Measurements from ENCODE around the gene ABR.
"Not testable (repeated sequence)": the region's sequence is repeated elsewhere in the genome, so short reads cannot be mapped to it uniquely, and the experiment has no call there.

The ABR gene

DNA sequence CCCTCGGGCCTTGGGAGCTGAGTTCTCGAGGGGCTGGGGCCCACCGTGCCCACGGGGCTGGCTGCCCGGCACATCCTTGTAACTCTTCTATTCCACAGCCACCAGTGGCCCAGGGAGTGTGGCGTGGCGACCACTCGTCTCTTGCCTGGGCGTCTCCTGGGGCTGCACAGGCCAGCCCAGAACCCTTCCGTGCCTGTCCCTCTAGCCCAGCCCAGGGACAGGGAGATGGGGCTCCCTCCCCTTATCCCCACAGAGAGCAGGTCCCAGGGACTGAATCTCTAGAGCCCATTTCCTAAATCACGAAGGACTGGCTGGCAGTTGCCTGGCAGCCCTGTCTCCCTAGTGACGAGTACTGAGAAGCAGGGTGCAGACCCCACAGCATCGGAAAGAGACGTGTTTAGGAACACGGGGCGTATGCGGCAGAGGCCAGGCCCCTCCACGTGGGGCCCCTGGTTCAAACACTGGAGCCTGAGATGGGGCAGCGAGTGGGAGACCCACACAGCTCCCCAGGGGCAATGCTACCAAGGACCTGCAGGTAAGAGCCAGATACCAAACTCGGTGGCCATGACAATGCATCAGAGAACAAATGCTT, 131.8 kb downstream of the ABR start:
- DNase-seq (ENCODE audit: low read depth), result no peak

DNA sequence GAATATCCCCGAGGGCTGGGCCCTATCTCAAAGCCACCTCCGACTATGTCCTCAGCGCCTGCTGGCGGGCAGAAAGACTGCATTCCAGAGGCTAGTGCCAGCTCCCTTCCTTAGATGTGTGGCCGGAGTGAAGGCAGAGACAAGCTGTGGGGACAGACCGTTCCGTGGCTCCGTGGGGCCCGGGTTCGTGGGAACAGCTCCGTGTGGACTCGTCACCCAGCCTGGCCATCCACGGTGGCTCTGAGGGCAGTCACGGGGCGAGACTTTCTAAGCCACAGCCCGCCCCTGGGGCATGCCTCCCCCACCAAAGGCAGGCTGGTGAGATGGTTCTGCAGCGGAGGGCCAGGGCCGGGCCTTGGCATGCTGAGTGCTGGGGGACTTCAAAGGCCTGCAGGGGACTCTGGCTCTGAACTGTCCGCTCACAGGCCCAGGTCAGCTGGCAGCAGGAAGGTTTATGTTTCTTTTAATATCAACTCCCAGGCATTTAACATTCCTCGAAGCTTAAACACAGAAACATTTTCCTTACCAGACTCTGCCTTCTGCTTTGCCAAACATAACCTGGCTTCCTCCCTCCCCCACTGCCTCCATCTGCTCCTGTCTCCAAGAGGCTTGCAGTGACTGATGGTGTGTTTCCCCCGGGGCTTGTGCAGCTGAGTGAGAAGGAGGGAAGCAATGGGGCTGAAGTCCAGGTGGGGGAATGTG, 132.5 kb downstream of the ABR start:
- DNase-seq (ENCODE audit: low read depth), result no peak

DNA sequence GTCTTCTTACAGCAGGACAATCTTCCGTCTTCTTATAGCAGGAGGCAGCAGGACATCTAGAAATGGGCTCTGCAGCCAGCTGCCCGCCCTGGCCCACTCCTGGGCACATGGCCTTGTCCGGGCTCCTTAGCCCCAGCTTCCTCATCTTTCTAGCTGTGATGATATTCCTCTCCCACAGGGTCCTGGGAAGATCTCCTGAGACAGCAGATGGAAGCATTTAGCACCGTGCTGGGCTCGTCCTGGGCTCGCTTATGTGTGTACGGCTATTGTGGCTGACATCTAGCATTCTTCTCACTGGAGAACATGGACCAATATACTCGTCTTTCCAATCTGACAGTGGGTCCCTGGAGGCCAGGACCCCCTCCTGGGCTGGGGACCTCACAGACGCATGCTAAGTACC, 134.3 kb downstream of the ABR start:
- DNase-seq (ENCODE audit: low read depth), result no peak

DNA sequence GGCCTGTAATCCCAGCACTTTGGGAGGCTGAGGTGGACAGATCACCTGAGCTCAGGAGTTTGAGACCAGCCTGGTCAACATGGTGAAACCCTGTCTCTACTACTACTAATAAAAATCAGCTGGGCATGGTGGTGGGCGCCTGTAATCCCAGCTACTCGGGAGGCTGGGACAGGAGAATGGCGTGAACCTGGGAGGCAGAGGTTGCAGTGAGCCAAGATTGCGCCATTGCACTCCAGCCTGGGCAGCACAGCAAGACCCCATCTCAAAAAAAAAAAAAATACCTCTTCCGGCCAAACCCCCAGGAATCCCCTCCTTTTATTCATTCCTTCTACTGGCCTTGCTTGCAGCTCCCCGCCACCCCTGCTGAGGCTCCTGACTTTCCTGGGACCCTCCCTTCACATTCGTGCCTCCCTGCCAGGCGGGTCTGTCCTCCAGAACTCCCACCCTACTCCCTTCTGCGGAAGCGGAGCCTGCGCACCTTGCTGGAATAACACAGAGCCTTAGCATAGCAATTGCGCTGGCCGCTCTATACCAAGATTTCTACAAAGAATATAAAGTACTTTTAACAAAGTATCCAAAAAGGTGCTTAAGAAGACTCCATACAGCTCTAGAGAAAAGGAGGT, 135.3 kb downstream of the ABR start:
- DNase-seq (ENCODE audit: low read depth), result not testable (repeated sequence)

DNA sequence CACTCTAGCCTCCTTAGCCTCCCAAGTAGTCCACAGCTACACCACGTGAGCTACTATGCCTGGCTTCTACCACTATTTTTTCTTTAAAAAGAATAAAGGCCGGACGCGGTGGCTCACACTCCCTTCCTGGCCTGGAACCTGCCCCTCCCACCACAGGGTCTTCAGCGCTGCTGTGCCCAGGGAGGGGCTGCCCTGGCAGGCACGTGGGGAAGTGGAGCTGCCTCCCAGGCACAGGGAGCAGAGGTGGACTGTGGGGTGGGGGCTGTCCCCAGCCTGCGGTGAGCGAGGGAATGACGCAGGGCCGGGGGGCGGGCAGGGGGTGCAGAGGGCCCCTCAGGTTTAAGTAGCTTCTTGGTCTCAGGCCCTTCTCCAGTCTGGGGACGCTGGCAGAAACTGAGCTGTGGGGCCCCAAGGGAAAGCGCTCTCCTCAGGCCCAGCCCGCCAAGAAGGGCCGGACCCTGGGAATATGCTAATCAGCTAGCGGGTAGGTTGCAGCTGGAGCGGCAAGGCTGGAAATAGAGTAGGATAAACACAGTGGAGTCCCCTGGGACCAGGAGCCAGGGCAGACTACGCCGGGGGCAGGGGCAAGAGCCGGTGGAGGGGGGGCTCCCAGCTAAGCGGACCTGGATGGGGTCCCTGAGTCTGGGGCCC, 136.1 kb downstream of the ABR start:
- no peak for DNase-seq (ENCODE audit: low read depth)

DNA sequence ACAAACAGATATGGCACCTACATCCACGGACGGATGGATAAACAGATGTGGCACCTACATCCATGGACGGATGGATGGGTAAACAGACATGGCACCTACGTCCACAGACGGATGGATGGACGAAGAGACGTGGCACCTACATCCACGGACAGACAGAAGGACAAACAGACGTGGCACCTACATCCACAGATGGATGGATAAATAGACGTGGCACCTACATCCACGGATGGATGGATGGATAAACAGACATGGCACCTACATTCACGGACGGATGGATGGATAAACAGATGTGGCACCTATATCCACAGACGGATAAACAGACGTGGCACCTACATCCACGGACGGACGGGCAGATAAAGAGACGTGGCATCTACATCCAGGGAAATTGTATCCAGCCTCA, 137.3 kb downstream of the ABR start:
- DNase-seq (ENCODE audit: low read depth), result no peak

DNA sequence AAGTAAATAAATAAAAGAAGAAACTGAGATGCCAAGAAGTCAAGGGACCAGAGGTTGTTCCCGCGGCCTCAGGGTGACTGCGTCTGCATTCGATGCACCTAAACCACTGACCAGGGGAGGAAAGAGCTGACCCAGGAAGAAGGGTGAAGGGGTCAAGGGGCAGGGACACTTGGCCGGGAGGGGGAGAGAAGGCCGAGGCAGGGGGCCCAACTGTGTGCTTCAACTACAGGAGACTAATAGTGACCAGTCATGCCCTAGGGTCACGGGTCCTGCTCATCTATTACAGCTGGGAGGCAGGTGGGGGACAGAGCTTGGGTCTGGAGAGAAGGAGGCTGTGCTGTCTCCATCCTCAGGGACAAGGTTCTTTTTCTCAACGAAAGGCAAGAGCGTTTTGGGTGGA, 138.0 kb downstream of the ABR start:
- DNase-seq (ENCODE audit: low read depth), result no peak

DNA sequence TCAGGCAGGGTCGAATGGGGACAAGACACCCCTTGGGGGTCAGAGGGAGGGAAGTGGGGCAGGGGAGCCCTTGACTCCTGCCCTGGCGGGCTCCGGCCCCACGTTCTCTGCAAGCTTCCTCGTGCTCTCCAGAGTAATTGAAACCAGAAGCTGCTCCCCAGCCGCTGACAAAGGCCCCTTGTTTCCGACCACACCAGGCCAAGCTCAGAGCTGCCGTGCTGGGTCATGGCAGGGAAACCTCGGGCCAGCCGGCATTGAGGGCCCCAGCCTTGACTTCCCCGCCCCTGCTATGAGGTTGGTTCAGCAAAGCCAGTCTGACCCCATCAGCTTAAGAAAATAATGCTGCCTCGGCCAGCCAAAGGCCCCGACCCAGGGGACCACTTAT, 139.6 kb downstream of the ABR start:
- no peak for DNase-seq (ENCODE audit: low read depth)

DNA sequence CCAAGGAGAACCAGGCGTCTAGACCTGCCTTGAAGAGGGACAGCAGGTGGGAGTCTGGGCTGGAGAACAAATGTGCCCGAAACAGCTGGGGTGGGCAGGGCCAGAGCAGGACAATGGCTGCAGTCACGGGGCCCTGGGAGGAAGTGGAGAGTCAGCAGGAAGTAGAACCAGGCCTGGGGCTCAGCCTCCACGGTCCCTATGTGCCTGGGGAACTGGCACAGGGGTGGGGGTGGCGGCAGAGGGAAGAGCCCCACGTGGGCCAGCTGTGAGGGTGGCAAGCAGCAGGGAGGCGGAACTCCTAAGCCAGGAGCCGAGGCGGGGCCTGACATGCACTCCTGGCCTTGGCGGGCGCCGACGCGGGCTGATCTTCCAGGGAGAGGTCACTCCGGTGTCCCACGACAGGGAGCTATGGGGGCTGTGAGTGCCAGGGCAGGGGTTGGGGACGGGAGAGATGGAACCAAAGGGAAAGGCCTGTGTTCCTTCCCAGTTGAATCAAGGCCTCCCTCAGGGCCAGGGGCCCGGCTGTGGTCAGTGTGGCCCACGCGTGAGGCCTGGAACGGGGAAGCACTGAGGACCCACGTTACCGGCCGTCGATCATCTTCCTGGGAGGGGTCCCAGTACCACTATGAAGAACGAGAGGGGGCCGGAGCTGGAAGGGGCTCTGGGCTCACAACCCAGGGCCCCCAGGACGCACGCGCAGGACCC, 140.1 kb downstream of the ABR start:
- no peak for DNase-seq (ENCODE audit: low read depth)

DNA sequence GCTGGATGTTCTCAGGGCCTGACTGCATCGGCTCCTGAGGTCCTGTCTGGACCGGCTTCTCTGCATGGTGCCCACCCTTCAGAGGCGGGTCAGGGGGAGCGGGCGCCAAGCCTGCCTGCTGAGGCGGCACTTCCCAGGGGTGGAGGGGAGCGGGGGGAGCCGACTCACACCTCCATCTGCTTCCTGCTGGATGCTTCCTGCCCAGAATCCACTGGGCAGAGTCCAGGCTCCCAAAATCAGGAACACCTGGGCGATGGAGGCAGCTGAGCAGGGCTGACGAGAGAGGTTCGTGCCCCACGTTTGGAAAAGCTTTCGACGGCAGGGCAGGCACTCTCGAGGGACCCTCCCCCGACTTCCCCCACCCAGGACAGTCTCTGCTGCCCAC, 140.7 kb downstream of the ABR start:
- DNase-seq (ENCODE audit: low read depth), result no peak

DNA sequence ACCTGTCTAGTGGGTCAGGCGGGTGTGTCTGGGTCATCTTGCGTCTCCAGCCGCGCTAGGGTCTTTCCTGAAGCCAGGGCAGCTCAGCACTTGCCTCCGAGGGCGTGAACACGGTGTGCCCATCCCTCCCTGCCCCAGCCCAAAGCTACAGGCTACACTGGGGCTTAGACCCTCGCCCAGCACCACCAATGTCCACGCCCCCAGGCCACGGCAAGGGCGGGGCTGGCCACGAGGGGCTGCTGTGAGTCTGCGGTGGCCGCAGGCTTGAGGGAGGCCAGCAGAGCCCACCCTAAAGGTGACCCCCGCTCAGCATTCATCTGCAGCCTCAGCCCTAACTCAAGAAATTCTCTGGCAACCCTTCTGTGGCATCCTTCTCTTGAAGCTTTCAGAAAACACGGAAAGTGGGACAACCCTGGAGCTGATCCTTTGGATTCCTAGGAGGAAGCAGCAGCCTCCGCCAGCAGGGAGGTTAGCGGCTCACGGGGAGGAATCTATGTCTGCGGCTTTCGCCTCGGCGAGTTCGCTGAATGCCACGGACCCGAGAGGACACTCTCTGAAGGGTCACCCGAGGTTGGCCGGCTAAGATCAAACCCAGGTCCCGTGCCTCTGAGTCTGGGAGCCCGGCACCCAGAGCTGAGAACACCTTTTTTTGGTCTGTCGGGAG, 141.2 kb downstream of the ABR start:
- DNase-seq (ENCODE audit: low read depth), result no peak

DNA sequence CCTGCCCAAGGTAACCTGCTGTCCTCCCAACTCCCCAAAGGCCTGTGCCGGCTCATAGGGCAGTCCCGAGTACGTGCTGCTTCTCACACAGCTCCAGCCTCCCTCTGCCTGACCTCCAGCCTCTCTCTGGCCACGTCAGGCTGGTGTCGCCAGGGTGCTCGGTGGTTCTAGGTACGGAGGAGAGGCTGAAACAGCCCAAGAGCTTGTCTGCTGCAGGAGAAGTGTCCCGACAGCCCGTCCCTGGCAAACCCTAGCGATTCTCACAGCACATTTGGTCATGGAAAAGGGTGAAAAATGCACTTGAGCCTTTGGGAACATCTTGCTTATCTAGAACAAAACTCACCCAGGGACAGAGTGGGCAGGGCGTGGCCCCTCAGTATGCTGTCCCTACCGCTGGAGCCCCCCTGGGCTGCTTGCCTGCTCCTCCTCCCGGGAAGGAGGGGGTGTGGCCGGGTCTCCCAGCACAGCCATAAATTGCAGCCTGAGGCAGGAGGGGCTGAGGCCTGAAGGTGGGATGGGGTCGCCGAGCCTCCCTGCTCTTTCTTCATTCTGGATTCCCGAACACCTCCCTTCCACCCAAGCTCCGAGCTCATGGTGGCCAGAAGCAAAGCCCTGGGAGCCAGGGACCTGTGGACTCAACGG, 142.4 kb downstream of the ABR start:
- no peak for DNase-seq (ENCODE audit: low read depth)

DNA sequence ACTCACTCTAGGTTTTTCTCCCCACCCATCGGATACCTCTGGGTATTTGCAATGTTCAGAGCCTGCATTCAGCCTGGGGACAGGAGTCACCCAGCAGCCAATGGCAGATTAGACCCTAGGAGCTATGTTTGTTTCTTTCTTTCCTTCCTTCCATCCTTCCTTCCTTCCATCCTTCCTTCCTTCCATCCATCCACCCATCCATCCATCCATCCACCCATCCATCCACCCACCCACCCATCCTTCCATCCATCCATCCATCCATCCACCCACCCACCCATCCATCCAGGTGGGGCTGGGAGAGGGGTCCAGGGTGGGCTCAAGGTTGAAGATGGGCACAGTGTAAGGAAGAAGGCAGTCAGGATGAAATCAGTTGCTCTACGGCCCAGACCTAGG, 142.9 kb downstream of the ABR start:
- no peak for DNase-seq (ENCODE audit: low read depth)

DNA sequence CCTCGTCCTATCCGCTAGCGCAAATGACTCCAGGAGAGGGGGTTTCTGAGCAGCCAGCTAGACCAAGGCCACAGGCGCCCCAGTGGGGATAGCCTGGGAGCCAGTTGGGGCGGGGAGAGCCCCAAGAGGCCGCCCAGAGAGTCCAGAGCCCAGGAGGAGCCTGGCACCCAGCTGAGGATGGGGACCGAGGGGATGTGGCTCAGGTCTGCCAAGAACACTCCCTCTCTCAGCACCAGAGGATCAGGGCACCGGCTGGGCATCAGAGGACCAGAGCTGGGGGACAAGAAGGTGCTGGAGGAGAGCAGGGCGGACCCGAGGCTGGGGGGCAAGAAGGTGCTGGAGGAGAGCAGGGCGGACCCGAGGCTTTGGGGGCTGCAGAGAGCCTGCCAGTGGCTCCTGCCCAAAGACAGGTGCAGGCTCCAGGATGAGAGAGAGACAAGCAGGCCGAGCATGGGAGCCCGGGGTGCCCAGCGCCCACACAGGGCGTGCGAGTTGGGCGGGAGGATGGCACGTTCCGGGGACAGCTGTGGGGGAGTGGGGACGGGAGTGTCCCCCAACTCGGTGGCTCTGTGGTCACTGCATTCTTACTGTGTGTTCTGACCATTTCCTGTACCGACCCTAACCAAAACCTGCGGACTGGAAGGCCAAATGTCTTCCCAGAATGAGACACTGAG, 143.5 kb downstream of the ABR start:
- no peak for DNase-seq (ENCODE audit: low read depth)

DNA sequence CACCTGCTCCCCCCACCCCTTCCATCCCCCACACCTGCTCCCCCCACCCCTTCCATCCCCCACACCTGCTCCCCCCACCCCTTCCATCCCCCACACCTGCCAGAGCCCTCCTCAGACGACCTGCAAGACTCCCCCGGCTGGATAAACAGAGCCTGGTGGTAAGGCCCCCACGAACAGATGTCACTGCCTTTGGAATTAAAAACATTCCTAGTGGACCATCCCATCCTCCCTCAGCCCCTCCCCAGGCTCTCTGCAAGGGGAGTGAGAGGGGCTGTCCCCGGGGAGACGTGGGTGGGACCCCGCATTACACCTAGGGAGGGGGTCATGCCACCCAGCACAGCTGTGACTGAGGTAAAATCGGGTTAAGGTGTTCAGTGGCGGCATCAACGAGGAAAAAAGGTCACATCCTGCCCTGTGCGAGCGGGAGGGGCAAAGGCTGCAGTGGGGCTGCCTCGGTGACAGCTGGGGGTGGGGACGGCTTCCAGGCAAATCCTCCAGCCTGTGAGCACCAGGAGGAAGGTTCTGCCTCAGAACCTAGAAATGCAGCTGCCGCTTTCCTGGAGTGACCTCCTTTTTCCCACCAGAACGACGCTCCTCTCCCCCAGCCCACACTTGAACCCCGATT, 144.1 kb downstream of the ABR start:
- no peak for DNase-seq (ENCODE audit: low read depth)

DNA sequence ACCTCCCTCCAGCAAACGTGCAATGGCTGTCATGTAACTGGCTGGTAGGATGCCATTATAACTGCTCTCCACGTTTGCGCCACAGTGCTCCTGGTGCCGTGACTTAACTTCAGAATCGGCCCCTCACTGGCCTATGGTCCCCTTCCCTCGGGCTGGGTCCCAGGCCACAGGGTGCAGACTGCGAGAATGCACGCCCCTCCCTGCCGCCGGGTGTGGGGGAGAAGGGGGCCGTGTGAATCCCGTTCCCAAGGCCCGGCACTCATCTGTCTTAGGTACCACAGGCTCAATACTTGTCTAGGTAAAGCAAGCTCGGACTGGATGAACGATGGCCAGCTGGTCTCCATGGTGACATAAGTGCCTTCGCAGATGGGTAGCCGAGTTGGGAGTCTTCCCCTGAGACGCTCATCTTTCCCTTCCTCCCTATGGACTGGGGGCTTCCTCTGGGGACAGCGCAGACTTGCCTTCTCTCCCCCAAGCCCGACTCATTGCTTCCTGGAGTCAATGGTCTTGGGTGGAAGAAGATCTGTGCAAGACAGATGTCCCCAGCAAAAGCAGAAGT, 145.1 kb downstream of the ABR start:
- no peak for DNase-seq (ENCODE audit: low read depth)

DNA sequence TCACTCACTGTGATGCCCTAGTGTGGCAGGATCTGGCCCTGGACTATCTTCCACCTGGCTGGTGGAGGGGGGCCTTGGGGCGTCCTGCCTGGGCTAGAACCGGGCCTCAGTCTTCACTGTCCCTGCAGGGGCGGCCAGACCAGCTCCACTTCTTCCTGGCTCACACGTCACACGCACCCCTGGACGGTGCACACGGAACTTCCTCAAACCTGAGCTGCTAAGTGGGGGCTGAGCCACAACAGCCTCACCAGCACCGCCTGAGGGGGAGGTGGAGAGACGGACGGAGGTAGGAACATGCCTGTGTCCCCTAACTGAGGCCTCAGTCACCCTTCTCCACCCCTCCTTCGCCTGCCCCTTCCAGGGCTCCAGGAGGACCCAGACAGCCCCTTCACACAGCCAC, 146.3 kb downstream of the ABR start:
- no peak for DNase-seq (ENCODE audit: low read depth)

DNA sequence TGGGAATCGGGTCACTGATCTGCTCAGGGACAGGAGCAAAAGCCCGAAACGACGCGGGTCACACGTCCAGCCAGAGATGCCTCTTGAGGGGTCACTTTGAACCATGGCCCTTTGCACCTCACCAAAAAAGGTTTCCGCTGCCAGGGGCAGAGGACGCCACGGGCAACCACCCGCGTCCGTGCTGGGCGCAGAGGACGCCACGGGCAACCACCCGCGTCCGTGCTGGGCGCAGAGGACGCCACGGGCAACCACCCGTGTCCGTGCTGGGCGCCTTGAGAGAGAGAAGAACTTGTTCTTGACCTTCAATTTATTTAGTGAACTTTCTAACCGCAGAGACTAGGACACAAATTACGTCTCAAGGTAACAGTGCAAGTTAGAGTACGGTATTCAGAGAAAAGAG, 147.4 kb downstream of the ABR start:
- DNase-seq (ENCODE audit: low read depth), result no peak

DNA sequence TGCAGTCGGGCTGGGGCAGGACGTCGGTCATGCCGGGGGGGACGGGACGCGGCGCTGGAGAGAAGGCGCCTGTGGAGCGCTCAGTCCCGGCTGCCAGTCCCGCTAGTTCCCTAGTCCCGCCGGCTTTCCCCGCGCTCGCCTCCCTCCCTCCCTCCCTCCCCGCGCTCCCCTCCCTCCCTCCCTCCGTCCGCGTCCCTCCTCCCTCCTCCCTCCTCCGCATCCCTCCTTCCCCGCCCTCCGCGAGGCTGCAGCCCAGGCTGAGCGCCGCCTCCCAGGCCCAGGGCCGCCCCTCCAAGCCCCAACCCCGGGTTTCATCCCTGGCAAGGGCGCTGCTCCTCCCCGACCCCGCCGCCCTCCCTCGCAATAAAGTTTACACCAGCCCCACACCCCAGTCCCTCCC, 148.1 kb downstream of the ABR start:
- no peak for DNase-seq (ENCODE audit: low read depth)

Measured in stimulated activated CD8-positive, alpha-beta memory T cell treated with anti-CD3 and anti-CD28 coated beads, Interleukin-15, amount 100 ng/mL, for 24 hours (primary cell).